Endothelial cell of umbilical vein (primary cell): ENCODE data around the gene GRM4. TPM values are rescaled to one million over a fixed set of nuclear protein-coding genes. Genes with fewer than 3 reads are reported as not detected.

ENCODE experiments used
- BruUV-seq: library from RNA; stranded (reverse); fragments of 400-500 nt; replicated peaks from 2 replicates; lab custom pipeline; 2021; lab: Mats Ljungman, UMichigan
- CTCF ChIA-PET: fragments of 300-600, 350-600 bp; sonication (Branson Sonifier 250); formaldehyde crosslinking; loops from one replicate; lab custom pipeline; 2021; ENCODE audit warnings: antibody characterized with exemption, inconsistent platforms; lab: Charles Lee
- POLR2A ChIA-PET: fragments of 300-600, 350-600 bp; sonication (Branson Sonifier 250); formaldehyde crosslinking; loops from one replicate; lab custom pipeline; 2021; ENCODE audit warnings: antibody characterized with exemption, inconsistent platforms; lab: Charles Lee
- DNase-seq: peaks from one replicate; pipeline ENCODE4 v3.0.0-alpha.2; 2011; ENCODE audit warnings: low read depth, low spot score
- FAIRE-seq: peaks from 2 replicates; lab custom pipeline; 2011; peaks lifted over from hg19 to GRCh38; lab: Jason Lieb, UNC
- H2AFZ ChIP-seq: 2 replicates; pipeline ENCODE4 v1.6.0; 2012; ENCODE audit warnings: low read depth, low read length, control low read depth, inconsistent platforms
- H3K27ac ChIP-seq: 2 replicates; pipeline ENCODE4 v1.5.1; 2011; ENCODE audit warnings: low read depth, mild to moderate bottlenecking, control low read depth, low read length, moderate library complexity; ENCODE audit not compliant: insufficient read depth
- H3K27me3 ChIP-seq, 2 experiments: 2 replicates each; pipeline versions ENCODE4 v1.6.0 to v1.6.1; 2011; ENCODE audit warnings: low read length in 2 of 2, mixed read lengths in 1 of 2; ENCODE audit not compliant: control insufficient read depth in 2 of 2, insufficient read depth in 2 of 2
- H3K36me3 ChIP-seq, 2 experiments: 2 replicates in 1 of 2; 3 replicates in 1 of 2; pipeline ENCODE4 v1.5.1; 2011; ENCODE audit warnings: low read length in 2 of 2, mild to moderate bottlenecking in 1 of 2, moderate library complexity in 1 of 2; ENCODE audit not compliant: control insufficient read depth in 2 of 2, insufficient read depth in 2 of 2; ENCODE audit errors: extremely low read depth in 1 of 2
- H3K4me1 ChIP-seq: 3 replicates; pipeline ENCODE4 v1.5.1; 2011; ENCODE audit warnings: mild to moderate bottlenecking, low read length; ENCODE audit not compliant: control insufficient read depth, insufficient read depth; ENCODE audit errors: extremely low read depth
- H3K4me2 ChIP-seq: 2 replicates; pipeline ENCODE4 v1.6.1; 2011; ENCODE audit warnings: low read length, control low read depth, mixed read lengths; ENCODE audit not compliant: insufficient read depth
- H3K4me3 ChIP-seq, 3 experiments: fragments of 200-600 bp in 1 of 3; sonication (generic), shearing (Covaris generic) in 1 of 3; replicated peaks in 1 of 3; 2 replicates each; pipeline ENCODE4 v1.5.1; 2011 to 2016; ENCODE audit warnings: control low read depth in 3 of 3, low read length in 3 of 3, mild to moderate bottlenecking in 2 of 3, inconsistent platforms in 1 of 3, low read depth in 1 of 3, moderate library complexity in 1 of 3; ENCODE audit not compliant: insufficient read depth in 1 of 3
- H3K79me2 ChIP-seq: 2 replicates; pipeline ENCODE4 v1.6.0; 2012; ENCODE audit warnings: low read length, inconsistent platforms; ENCODE audit not compliant: control insufficient read depth, insufficient read depth
- H3K9ac ChIP-seq: replicated peaks from 2 replicates; pipeline ENCODE3; 2011; ENCODE audit warnings: low read length, control low read depth; ENCODE audit not compliant: insufficient read depth; ENCODE audit errors: extremely low read depth
- H3K9me1 ChIP-seq: replicated peaks from 3 replicates; pipeline ENCODE4 v1.6.0; 2011; ENCODE audit warnings: mild to moderate bottlenecking, low read length; ENCODE audit not compliant: control insufficient read depth, insufficient read depth; ENCODE audit errors: extremely low read depth
- H3K9me3 ChIP-seq: replicated peaks from 2 replicates; pipeline ENCODE4 v1.5.1; 2012; ENCODE audit warnings: low read length, inconsistent platforms; ENCODE audit not compliant: control insufficient read depth, insufficient read depth
- H4K20me1 ChIP-seq: replicated peaks from 2 replicates; pipeline ENCODE3; 2011; ENCODE audit warnings: mild to moderate bottlenecking, low read length; ENCODE audit not compliant: control insufficient read depth, insufficient read depth; ENCODE audit errors: extremely low read depth
- CTCF ChIP-seq, 2 donors: IDR thresholded peaks; 1 replicate in 1 of 2; 2 replicates in 1 of 2; pipeline ENCODE4 v1.5.1; 2011; ENCODE audit warnings: low read length in 2 of 2, mild to moderate bottlenecking in 2 of 2, moderate library complexity in 2 of 2, control low read depth in 1 of 2, inconsistent platforms in 1 of 2, low read depth in 1 of 2; ENCODE audit not compliant: insufficient read depth in 1 of 2; ENCODE audit errors: extremely low read depth in 1 of 2
- EZH2 ChIP-seq: IDR thresholded peaks from 2 replicates; pipeline ENCODE4 v1.6.1; 2012; ENCODE audit warnings: borderline replicate concordance, low read depth, mild to moderate bottlenecking, moderate library complexity, low read length, inconsistent platforms; ENCODE audit not compliant: severe bottlenecking
- FOS ChIP-seq: IDR thresholded peaks from 2 replicates; pipeline ENCODE4 v1.6.1; 2011; ENCODE audit warnings: mild to moderate bottlenecking, low read length, moderate library complexity, borderline replicate concordance; ENCODE audit not compliant: insufficient read depth
- GATA2 ChIP-seq: IDR thresholded peaks from 2 replicates; pipeline ENCODE4 v1.7.0; 2011; ENCODE audit warnings: low read depth, mild to moderate bottlenecking, moderate library complexity, mixed read lengths, low read length; ENCODE audit not compliant: insufficient read length, insufficient read depth
- JUN ChIP-seq: IDR thresholded peaks from 2 replicates; pipeline ENCODE4 v1.6.1; 2011; ENCODE audit warnings: borderline replicate concordance, low read depth; ENCODE audit not compliant: insufficient read length, insufficient read depth
- MAX ChIP-seq: IDR thresholded peaks from 2 replicates; pipeline ENCODE4 v1.6.1; 2011; ENCODE audit not compliant: insufficient read depth, insufficient read length
- MYC ChIP-seq: IDR thresholded peaks from one replicate; pipeline ENCODE4 v1.6.1; 2011; ENCODE audit warnings: mild to moderate bottlenecking, low read depth, low read length
- POLR2A ChIP-seq: IDR thresholded peaks from 2 replicates; pipeline ENCODE4 v1.6.1; 2012; ENCODE audit warnings: low read depth, mild to moderate bottlenecking, control low read depth, low read length
- POLR2AphosphoS5 ChIP-seq: IDR thresholded peaks from 2 replicates; pipeline ENCODE4 v1.6.1; 2012; ENCODE audit warnings: low read depth, mild to moderate bottlenecking, control low read depth, low read length, moderate library complexity; ENCODE audit not compliant: insufficient read depth
- dilution Hi-C: fragments of 300-500 bp; cut with MboI; formaldehyde crosslinking; loops from one replicate; pipeline ENCODE4 v1.15.0; 2019; ENCODE audit warnings: low sequenced_read_pairs; ENCODE audit not compliant: extremely low pct_ligation_motif_present
- intact Hi-C: fragments of 100-400 bp; cut with micrococcal nuclease; formaldehyde crosslinking; loops from one replicate; pipeline ENCODE4 v1.10.0; 2022
- polyA plus RNA-seq, 4 experiments: library from polyadenylated mRNA; depleted of rRNA in 3 of 4; stranded (reverse) in 3 of 4; unstranded in 1 of 4; fragments of >200 nt; gene quantifications; 2 replicates each; pipeline versions ENCODE4 v1.2.1 to v1.2.3, GENCODE V29; 2011 to 2012; ENCODE audit warnings: missing spikeins in 1 of 4
- total RNA-seq: library from RNA; stranded (reverse); gene quantifications from 2 replicates; pipeline ENCODE4 v1.2.3, GENCODE V29; 2021

Gene GRM4
- total and polyA plus RNA-seq, 2 donors (not counting 3 experiments of a cell fraction or from before 2014, with no cell fraction given): 0.03 TPM; not detected in 1

- no peaks in the 10 kb centered on the region for H3K79me2 ChIP-seq
- dilution Hi-C loops: no loop called here
- H3K4me2 ChIP-seq: no peak overlapping the region
- H3K36me3 ChIP-seq: no peaks in the 10 kb centered on the region
- no peak overlapping the region for H3K27ac ChIP-seq
- intact Hi-C loops: no loop called here
- no TSS peak for BruUV-seq
- FAIRE-seq: no peak
- no peaks in the 10 kb centered on the region for H3K27me3 ChIP-seq
- no peaks in the 10 kb centered on the region for H3K9me3 ChIP-seq
- no peak overlapping the region for H2AFZ ChIP-seq
- no peak overlapping the region for H3K4me3 ChIP-seq
- H3K4me1 ChIP-seq: no peaks in the 10 kb centered on the region
- ChIA-PET CTCF (interaction anchor here (1.1 kb wide), 1 partner anchor 14 kb away, joined by 3 read pairs; no protein-coding TSS in a partner anchor), POLR2A (no interaction called here)
- H4K20me1 ChIP-seq: no peaks in the 10 kb centered on the region
- no peaks in the 10 kb centered on the region for H3K9me1 ChIP-seq
- DNase-seq: no peak
- no peak overlapping the region for H3K9ac ChIP-seq
- no peak for TF ChIP-seq POLR2AphosphoS5
- TF ChIP-seq EZH2: no peak
- TF ChIP-seq MAX: no peak
- no peak for TF ChIP-seq JUN
- no peak for TF ChIP-seq POLR2A
These were observed 31.3 kb upstream of the GRM4 start for GRCh38 chr6:34177181-34177591.

GRCh38 chr6:34176261-34177031 lies 30.6 kb upstream of the GRM4 start:
- Histone ChIP-seq H3K4me1 (no peaks in the 10 kb centered on the region), H4K20me1 (no peaks in the 10 kb centered on the region), H3K79me2 (no peaks in the 10 kb centered on the region), H3K9me1 (no peaks in the 10 kb centered on the region), H3K4me2 (no peak overlapping the region), H3K27me3 (no peaks in the 10 kb centered on the region), H2AFZ (no peak overlapping the region), H3K9me3 (no peaks in the 10 kb centered on the region), H3K27ac (no peak overlapping the region), H3K9ac (no peak overlapping the region), H3K36me3 (no peaks in the 10 kb centered on the region), H3K4me3 (no peak overlapping the region)
- ChIA-PET CTCF (interaction anchor here (0.6 to 4.1 kb wide), 3 partner anchors 13 to 20 kb away, joined by 3 to 18 read pairs (median 4); no protein-coding TSS in a partner anchor), POLR2A (interaction anchor here (0.7 kb wide), 1 partner anchor 291 kb away, joined by 4 read pairs; no protein-coding TSS in a partner anchor)
- dilution Hi-C loops: no loop called here
- TF ChIP-seq MYC (no peak), CTCF (IDR thresholded peaks at IDR 0.05; ENCODE audit: extremely low read depth in 1 of 2, insufficient read depth in 1 of 2, low read depth in 1 of 2, low read length in 2 of 2) (no peak), GATA2 (no peak), MAX (no peak), JUN (no peak), POLR2A (no peak), FOS (no peak), POLR2AphosphoS5 (no peak), EZH2 (no peak)
- FAIRE-seq: no peak
- BruUV-seq: no TSS peak
- intact Hi-C loops: no loop called here
- DNase-seq: no peak
